Sigmoid colon (tissue), 7 donors: ENCODE results near the gene BRF1. TPM values are rescaled to one million over a fixed set of nuclear protein-coding genes. Genes with fewer than 3 reads are reported as not detected.
"Not testable (repeated sequence)": the region's sequence is repeated elsewhere in the genome, so short reads cannot be mapped to it uniquely, and the experiment has no call there.

Source experiments
- DNase-seq: peaks from one replicate; pipeline ENCODE4 v3.0.0-alpha.2; 2019
- H3K27ac ChIP-seq, 4 donors: fragments of 200-600 bp; sonication (generic); one replicate each; pipeline ENCODE4 v1.5.1; 2016 to 2019; ENCODE audit warnings: mild to moderate bottlenecking in 1 of 4
- H3K27me3 ChIP-seq, 3 donors: fragments of 200-600 bp; sonication (generic); one replicate each; pipeline ENCODE4 v1.5.1; 2019; ENCODE audit warnings: mild to moderate bottlenecking in 1 of 3
- H3K36me3 ChIP-seq, 4 donors: fragments of 200-600 bp; sonication (generic); one replicate each; pipeline ENCODE4 v1.5.1; 2016 to 2019
- H3K4me1 ChIP-seq, 4 donors: fragments of 200-600 bp; sonication (generic); one replicate each; pipeline ENCODE4 v1.5.1; 2017 to 2019
- H3K4me3 ChIP-seq, 4 donors: fragments of 200-600 bp; sonication (generic); one replicate each; pipeline ENCODE4 v1.5.1; 2017 to 2019; ENCODE audit warnings: mild to moderate bottlenecking in 2 of 4, moderate library complexity in 1 of 4
- H3K9me3 ChIP-seq, 4 donors: fragments of 200-600 bp in 3 of 4; sonication (generic) in 3 of 4; one replicate each; pipeline versions ENCODE4 v1.5.1 to v1.6.1; 2013 to 2019
- CTCF ChIP-seq, 4 experiments: fragments of 450-650 bp in 3 of 4; fragments of 200-600 bp in 1 of 4; IDR thresholded peaks; one replicate each; pipeline ENCODE4 v1.5.1; 2016 to 2019; ENCODE audit warnings: antibody characterized with exemption in 4 of 4, mild to moderate bottlenecking in 3 of 4, moderate library complexity in 2 of 4
- EP300 ChIP-seq, 4 donors: sonication (generic); formaldehyde crosslinking; IDR thresholded peaks; one replicate each; pipeline ENCODE4 v1.6.1; 2017; ENCODE audit warnings: antibody characterized with exemption in 4 of 4
- POLR2A ChIP-seq, 2 donors: fragments of 450-650 bp; IDR thresholded peaks; one replicate each; pipeline ENCODE4 v1.6.1; 2016; ENCODE audit warnings: antibody characterized with exemption in 2 of 2, mild to moderate bottlenecking in 2 of 2, moderate library complexity in 2 of 2
- POLR2AphosphoS5 ChIP-seq, 4 donors: sonication (generic); formaldehyde crosslinking; IDR thresholded peaks; one replicate each; pipeline ENCODE4 v1.6.1; 2017; ENCODE audit warnings: antibody characterized with exemption in 4 of 4
- WGBS, 2 donors: extraction: QIAGEN DNeasy Blood & Tissue Kit; methylation state at CpG; one replicate each; pipeline ENCODE4 v1.1.7; 2013; 5-methylcytosine and 5-hydroxymethylcytosine counted together
- intact Hi-C: fragments of 100-400 bp; cut with DNase I; formaldehyde crosslinking; loops from one replicate; pipeline ENCODE4 v1.15.1; 2023
- polyA plus RNA-seq, 3 donors: library from polyadenylated mRNA; stranded (reverse); fragments of 200-250 nt; gene quantifications; one replicate each; pipeline ENCODE4 v1.2.3, GENCODE V29; 2013
- total RNA-seq, 4 donors: library from RNA; depleted of rRNA; stranded (reverse); fragments of >200 nt; gene quantifications; one replicate each; pipeline ENCODE4 v1.1.0, GENCODE V29; 2016
- donor health status: healthy with polysubstance abuse.
- donor health status: Bipolar disorder and iron deficiency.
- donor health status: healthy.

Gene BRF1
- total and polyA plus RNA-seq, 7 donors, result 9.0 to 39.2 (median 23.7) TPM

- no peak for TF ChIP-seq EP300 (IDR thresholded peaks at IDR 0.05)
- no peak for TF ChIP-seq CTCF (IDR thresholded peaks at IDR 0.05)
- TF ChIP-seq POLR2A (IDR thresholded peaks at IDR 0.05), result no peak
- no peak for TF ChIP-seq POLR2AphosphoS5 (IDR thresholded peaks at IDR 0.05)
- Histone ChIP-seq H3K36me3 (no peaks in the 10 kb centered on the region), H3K27me3 (no peaks in the 10 kb centered on the region), H3K4me3 (no peak overlapping the region), H3K27ac (no peak overlapping the region), H3K4me1 (peaks cover 0 to 48% (median 30%) of the 10 kb centered on the region in 4 donors), H3K9me3 (no peaks in the 10 kb centered on the region)
- 84 to 87% methylated on average over 15 of the region's 15 CpGs for WGBS, 2 donors
- intact Hi-C loops, result no loop called here
- DNase-seq, result no peak
Measured at GRCh38 chr14:105328678-105329390, 28.0 kb upstream of the BRF1 start.

DNA sequence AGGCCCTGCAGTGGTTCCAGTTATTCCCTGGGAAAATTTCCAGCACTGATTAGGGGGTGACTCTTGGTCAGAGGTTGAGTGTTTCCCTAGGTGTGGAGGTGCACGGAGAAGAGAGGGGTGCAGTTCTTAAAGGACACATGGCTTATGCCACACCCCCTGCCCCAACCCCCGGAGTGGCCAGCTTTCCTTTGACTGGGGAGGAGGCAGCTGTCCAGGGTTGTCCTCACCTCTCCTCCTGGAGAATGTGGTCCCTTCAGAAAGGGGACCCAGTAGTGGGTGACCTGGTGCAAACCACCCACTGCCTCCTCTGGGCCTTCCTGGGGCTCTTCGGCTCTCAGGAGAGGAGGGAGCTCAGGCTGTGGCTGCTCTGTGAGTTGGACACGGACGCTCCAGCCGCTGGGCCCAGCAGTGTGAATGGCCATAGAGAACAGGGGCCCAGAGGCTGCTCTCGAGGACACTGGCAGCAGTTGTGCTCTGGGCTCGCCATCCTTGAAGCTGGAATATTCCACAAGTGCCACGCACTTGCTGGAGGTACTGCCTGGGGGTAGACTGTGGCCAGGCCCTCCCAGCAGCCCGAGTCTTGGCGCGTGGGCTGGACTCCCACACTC is 27.4 kb upstream of the BRF1 start:
- Histone ChIP-seq H3K36me3 (no peaks in the 10 kb centered on the region), H3K27ac (no peak overlapping the region), H3K4me3 (no peak overlapping the region), H3K27me3 (no peaks in the 10 kb centered on the region), H3K9me3 (no peaks in the 10 kb centered on the region), H3K4me1 (peaks cover 0 to 55% (median 37%) of the 10 kb centered on the region in 4 donors)
- TF ChIP-seq POLR2AphosphoS5 (IDR thresholded peaks at IDR 0.05) (no peak), EP300 (IDR thresholded peaks at IDR 0.05) (no peak), CTCF (IDR thresholded peaks at IDR 0.05) (no peak), POLR2A (IDR thresholded peaks at IDR 0.05) (no peak)
- WGBS, 2 donors, result 88 to 90% methylated on average over 12 of the region's 12 CpGs
- no peak for DNase-seq
- intact Hi-C loops, result no loop called here

DNA sequence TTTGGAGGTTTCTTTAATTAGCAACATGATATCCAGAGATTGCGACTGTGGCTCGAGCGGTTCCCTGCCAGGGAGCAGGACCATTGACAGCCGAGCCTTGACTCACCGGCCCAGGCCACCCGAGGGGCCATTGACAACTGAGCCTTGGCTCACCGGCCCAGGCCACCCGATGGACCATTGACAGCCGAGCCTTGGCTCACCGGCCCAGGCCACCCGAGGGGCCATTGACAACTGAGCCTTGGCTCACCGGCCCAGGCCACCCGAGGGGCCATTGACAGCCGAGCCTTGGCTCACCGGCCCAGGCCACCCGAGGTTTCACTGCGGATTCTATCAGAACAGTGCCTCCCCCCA is 26.9 kb upstream of the BRF1 start:
- WGBS, 2 donors, result 89 to 93% methylated on average over 17 of the region's 17 CpGs
- DNase-seq, H3K9me3 ChIP-seq, H3K27ac ChIP-seq, H3K4me3 ChIP-seq, intact Hi-C loops, H3K27me3 ChIP-seq, H3K36me3 ChIP-seq: not testable (repeated sequence)
- peaks cover 0 to 60% (median 42%) of the 10 kb centered on the region in 4 donors for H3K4me1 ChIP-seq

DNA sequence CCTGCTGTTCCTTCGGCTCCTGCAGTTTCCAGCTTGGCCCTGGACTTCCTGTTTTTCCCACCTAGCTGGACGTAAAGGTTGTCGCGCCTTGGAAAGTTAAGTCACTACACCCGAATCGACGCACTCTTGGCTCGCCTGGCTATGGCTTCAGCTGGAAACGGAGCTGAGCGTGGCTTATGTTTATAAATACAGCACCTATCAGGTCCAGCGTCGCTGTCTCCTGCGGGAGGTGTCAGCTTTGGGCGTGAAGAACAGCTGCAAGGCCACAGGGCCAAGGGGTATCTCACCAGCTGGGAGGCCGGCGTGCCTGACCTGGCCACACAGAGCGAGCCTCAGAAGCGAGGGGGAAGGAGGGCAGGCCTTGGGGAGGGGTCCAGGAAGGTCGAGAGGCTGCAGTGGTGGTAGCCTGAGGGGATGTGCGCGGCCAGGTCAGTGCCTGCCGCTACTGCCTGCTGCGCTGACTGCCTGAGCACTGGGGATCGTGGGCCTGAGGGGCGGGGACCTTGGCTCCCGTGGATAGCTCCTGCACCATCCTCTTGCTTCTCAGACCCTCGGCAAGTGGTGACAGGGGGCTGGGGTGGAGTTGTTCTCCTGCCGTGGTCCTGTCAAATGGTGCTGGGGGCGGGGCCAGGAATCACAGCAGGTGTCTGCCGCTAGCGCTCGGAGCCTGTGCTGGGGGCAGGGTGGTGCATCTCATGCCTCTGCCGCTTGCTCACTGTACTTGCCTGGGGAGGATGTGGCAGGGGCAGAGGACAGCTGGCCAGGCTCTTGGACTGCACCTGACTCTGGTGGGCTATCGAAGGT is 26.3 kb upstream of the BRF1 start:
- 89 to 90% methylated on average over 34 of the region's 34 CpGs for WGBS, 2 donors
- Histone ChIP-seq H3K27me3 (no peaks in the 10 kb centered on the region), H3K36me3 (no peaks in the 10 kb centered on the region), H3K27ac (no peak overlapping the region), H3K4me3 (no peak overlapping the region), H3K9me3 (no peaks in the 10 kb centered on the region), H3K4me1 (peaks cover 0 to 59% (median 42%) of the 10 kb centered on the region in 4 donors)
- intact Hi-C loops, result no loop called here
- DNase-seq, result no peak
- no peak for TF ChIP-seq EP300 (IDR thresholded peaks at IDR 0.05)
- TF ChIP-seq POLR2AphosphoS5 (IDR thresholded peaks at IDR 0.05), result no peak
- TF ChIP-seq CTCF (IDR thresholded peaks at IDR 0.05), result no peak
- TF ChIP-seq POLR2A (IDR thresholded peaks at IDR 0.05), result no peak

DNA sequence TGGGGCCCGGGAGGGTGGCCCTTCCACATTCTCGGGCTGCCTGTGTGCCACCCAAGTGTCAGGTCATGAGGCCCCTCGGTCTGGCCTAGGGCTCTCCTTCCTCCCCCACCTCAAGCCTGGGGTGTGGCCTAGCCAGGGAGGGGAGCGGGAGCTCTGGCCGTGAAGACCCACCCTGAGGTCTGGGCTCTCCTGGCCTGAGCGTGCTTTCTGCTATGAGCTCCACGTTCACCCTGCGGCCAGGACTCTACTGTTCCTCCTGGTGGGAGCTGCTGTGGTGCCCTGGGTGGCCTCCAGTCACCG is 25.7 kb upstream of the BRF1 start:
- WGBS, 2 donors, result 83 to 89% methylated on average over 9 of the region's 9 CpGs
- H3K27ac ChIP-seq, result no peak overlapping the region
- H3K4me1 ChIP-seq, result peaks cover 0 to 59% (median 42%) of the 10 kb centered on the region in 4 donors
- intact Hi-C loops, result no loop called here
- H3K36me3 ChIP-seq, result no peaks in the 10 kb centered on the region
- no peak overlapping the region for H3K4me3 ChIP-seq
- no peak for DNase-seq
- H3K27me3 ChIP-seq, result no peaks in the 10 kb centered on the region
- TF ChIP-seq POLR2AphosphoS5 (IDR thresholded peaks at IDR 0.05) (no peak), EP300 (IDR thresholded peaks at IDR 0.05) (no peak), CTCF (IDR thresholded peaks at IDR 0.05) (no peak), POLR2A (IDR thresholded peaks at IDR 0.05) (no peak)
- no peaks in the 10 kb centered on the region for H3K9me3 ChIP-seq
